Pons (tissue), 1 donor: ENCODE results near the gene EIF1AD.
"Not testable (repeated sequence)": the region's sequence is repeated elsewhere in the genome, so short reads cannot be mapped to it uniquely, and the experiment has no call there.

ENCODE experiments used
- DNase-seq: peaks from one replicate; pipeline ENCODE4 v3.0.0-alpha.2; 2016; ENCODE audit warnings: low spot score

Gene EIF1AD, protein sequence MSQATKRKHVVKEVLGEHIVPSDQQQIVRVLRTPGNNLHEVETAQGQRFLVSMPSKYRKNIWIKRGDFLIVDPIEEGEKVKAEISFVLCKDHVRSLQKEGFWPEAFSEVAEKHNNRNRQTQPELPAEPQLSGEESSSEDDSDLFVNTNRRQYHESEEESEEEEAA

DNA sequence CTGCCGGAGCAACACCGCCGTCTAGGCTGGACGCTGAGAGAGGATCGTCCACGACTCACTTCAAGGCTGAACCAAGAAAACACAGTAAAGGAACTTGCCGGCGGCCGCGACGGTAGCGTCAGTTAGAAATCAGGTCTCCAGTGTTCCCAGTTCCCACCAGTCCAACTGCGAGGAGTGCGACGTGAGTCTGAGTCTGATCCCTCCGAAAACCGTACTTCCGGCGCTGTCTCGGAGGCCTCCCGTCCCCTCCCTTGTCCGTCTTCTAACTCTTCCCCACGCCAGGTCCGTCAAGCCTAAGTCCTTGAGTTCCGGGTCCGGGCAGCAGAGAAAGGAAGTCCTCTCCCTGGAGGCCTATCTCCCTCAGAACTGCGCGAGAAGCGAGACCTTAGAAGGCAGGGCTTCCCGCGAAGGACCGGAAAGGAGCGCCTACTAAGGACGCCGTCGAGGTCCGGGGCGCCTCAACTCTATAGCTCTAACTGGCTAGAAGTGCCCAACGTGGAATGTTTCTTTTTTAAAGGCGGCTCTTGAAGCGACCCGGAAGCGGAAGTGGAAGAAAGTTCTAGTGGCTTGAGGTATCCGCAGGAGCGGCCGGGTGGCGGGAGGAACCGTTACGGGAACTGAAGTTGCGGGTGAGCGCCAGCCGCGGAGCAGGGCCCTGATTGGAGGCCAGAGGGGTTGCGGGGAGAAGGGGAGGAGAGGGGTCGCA, at the start of gene EIF1AD, which contains the start of gene BANF1:
Gene EIF1AD, minus strand, starts transcription at position 216 of the 706 bp plus-strand sequence. CDS start 1,768 bp downstream, outside the sequence.
Gene BANF1, plus strand, starts transcription at position 562 of the 706 bp plus-strand sequence. CDS start 748 bp downstream, outside the sequence.
- DNase-seq = peak; percentile 97

DNA sequence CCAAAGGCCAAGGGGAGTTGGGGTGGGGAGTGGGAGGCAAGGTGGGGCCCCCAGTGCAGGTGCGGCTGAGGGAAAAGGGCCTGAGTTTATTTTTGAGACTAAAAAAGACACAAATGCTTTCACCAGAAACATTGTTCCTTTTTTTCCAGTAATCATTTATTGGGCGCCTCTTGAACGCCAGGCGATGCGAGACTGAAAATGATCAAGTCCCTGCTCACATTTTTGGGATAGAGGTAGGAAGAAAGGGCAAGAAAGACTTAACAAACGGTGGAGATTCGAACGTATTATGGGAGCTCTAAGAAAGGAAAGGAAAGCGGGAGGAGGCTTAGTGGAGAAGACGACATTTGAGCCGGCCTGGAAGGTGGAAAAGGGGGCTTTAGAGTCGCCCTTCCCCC, 49.4 kb upstream of the EIF1AD start:
- DNase-seq = no peak

DNA sequence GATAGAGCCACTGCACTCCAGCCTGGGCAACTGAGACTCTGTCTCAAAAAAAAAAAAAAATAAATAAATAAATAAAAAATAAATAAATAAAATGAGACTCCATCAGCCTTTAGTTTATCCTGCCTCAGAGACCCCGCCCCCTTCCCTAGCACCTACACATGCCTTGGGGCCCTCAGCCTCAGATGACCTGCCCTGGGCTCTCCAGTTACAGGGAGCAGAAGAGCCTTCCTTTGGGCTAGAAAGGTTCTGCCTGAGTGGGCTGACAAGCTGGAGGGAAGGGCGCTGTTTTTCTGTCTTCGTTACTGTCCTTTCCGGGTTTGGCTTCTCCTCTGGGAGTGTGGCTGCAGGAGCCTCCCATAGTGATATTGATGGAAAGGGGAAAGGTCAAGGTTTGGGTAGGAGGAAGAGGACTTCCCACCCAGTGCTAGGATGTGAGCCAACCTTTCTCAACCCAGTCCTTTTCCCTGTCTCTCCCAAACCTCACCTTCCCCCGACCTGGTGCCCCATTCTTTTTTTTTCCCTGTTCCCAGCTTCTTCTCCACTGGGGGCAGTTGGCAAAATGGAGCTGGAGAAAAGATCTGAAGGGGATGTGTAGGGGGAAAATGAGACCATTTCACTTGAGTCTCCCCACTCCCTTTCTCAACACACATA, 48.7 kb upstream of the EIF1AD start:
- DNase-seq = no peak

DNA sequence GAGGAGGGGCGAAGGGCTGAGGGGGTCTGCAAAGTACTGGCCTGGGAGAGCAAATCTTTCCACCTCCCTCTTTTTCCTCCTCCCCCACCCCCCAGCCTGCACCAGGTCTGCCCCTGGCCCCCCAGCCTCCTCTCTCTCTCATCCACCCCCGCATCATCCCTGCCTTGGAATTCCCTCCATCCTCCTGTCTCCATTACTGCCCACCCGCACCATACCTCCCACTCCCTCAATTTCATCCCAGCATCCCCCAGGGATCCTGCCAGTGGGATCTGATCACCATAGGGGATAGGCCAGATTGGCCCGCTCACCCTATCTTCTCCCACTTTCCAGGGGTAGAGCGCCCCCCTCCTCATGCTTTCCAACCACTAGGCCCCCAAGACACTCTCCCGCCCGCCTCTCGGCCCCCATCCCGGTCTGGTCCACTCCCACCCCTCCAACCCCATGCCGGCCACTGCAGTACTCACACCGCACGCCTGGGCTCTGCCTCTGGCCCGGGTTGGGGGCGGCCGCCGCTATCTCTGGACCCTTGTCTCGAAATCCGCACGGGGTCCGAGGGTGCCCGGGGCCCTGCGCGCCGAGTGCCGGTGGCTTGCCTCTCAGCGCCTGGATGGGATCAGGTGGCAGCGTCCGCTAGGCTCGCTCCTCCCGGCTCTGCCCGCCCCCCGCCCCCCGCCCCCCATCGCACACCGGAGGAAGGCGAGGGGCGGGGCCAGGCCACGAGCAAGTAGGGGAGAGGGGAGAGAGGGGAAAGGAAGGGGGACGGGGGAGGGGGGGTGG, 46.8 kb upstream of the EIF1AD start, which contains the start of gene GAL3ST3:
Gene GAL3ST3, minus strand, starts transcription at position 615 of the 777 bp plus-strand sequence. CDS start 3,746 bp downstream, outside the sequence.
- no peak for DNase-seq

DNA sequence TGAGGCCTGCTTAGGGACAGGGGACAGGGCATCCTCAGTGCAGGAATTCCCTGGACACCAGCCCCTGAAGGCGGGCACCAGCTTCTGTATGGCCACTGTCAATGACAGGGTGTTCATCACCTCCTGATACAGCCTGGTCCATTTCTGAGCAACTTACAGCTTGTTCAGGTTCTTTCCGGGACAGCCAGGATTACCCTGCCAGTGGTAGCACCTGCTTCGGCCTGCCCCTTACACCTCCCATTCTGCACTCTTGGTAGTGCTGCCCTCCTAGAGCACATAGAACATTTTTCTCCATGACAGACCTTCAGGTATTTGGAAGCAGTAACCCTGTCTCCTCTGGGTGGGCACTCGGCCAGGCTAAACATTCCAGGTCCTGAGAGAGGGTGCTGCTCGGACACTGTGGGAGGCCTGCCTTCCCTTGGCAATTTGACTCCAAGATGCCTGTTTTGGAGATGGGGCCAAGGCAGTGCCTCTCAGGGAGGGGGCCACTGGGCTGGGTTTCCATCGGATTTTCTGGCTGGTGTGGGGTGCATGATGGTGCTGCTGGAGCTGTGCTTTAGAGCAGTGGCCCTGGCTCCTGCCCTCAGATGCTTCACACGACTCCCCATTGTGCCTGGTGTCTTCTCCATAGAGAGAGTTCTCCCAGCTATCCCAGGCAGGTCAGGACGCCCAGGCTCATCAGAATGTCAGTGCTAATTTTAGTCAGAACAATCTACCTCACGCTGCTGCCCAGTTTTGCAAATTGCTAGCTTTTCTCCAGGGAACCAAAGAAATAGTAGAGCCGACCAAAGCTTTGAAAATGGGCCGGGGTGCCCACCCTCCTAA, 45.8 kb upstream of the EIF1AD start:
- DNase-seq = no peak

DNA sequence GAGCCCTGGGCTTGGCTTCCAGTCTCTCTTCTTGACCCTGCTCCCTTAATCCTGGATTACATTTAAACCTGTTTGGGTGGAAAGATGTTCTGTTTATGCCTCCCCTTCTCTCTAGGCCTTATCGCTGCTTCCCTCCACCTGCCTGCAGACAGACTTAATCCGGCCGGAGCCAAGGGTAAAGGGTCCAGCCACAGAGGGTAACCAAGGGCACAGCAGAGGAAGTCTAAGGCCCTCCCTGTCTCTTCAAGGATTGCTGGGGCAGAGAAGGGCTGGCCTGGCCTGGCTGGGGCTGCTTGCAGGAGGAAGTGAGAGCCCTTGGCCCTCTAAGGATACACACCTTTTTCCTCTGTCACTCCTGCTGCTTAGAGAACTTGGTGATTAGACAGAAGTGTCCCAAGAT, 44.9 kb upstream of the EIF1AD start:
- no peak for DNase-seq

DNA sequence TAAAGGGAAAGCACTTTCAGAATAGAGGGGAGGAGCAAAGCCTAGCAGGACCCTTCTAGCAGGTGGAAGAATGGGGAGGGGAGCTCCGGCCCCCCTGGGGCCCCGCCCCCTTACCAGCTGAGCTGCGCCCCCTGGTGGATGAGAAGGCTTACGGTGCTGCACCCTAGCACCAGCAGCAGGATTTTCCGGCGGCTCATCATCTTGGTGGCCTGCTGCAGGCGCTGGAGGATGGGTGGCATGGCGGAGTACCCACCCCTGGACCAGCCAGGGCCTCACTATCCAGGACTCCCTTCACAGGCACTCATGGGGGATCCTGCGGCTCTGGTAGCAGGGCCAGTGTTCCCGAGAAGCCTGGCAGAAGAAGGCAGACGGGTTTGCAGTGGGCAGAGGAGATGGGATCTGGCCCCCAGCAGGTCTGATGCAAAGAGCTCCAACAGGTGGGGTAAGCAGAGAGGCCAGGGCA, 43.3 kb upstream of the EIF1AD start:
- DNase-seq = peak; percentile 71

DNA sequence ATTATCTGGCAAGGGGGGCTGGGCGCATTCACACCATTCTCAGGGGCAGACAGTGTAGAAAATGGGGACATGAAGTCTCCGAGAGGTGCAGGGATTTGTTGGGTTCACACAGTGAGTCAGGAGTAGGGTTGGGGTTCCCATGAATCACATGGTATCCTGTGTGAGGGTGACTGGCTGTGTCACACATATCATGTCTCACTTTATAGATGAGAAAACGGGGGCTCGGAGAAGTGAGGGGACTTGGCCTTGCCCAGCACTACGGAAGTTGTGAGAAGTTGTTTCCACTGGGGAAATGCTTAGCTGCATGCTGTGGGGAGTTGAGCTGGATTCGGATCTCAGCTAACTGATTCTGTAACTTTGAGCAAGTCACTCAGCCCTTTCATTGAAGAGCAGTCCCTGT, 42.8 kb upstream of the EIF1AD start:
- no peak for DNase-seq

DNA sequence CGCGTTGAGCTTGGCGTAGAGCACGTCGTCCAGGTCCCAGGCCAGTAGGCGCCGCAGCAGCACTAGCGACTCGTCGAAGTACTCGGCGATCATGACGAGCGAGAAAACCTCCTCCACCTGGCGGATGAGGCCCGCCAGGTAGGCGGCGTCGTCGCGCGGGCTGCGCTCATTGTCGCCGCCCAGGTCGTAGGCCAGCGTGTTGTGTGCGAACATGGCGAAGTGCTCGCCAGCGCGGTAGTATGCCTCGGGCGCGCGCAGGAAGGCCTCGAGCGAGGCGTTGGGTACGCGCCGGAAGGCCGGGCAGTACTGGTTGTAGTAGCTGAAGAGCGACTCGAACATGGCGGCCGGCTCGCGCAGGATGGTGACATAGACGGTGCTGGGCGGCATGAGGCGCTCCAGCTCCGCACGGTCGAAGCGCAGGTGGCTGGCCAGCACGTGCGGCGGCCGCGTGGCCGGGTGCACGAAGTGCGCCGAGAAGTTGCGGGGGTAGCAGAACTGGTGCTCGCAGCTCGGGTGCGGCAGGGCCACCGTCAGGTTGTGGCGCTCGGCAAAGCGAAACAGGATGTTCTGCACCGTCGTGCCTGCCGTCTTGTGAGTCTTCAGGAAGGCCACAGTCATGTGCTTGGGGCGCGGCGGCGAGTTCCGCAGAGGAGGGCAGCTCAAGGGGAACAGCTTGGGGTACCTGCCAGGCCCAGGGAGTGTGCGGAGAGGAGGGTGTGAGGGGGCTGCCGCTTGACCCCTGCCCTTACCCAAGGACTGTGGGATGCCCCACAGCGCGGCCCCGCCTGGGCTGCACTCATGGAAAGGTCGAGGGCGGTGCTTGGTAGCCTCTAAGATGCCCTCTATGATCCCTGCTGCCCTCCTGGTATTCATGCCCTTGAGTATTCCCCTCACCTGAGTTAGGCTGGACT, 41.3 kb upstream of the EIF1AD start:
- DNase-seq = no peak

DNA sequence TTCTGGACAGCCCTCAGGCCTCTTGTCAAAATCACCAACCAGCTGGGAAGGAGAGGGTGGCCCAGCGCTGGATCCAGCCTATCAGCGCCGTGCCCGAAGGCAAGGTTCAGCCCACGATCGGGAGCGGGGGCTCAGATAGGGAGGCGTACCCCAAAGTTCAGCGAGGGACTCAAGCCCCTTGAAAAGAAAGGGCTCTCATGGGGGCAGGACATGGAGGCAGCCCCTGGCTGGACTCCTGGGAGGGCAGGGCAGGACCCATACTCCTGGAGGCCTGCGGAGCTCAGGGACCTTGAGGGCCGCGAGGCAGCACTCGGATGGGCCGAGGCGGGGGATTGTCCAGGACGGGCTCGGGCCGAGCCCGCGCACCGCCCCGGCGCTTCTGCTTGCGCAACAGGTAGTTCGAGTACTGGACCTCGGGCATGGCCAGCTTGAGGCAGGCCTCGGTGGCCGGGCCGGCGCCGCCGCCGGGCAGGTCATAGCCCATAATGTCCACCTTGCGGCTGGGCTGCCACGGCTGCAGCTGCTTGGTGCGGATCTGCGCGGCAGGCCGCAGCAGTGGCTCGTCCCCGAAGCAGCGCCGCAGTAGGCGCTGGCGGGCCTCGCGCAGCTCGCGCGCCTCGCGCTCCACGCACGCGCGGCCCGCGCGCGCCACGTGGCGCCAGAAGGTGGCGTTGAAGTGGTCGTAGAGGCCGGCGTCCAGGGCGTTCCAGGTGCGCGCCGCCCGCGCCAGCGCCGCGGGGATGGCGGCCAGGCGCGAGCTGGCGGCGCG, 40.5 kb upstream of the EIF1AD start:
- no peak for DNase-seq

DNA sequence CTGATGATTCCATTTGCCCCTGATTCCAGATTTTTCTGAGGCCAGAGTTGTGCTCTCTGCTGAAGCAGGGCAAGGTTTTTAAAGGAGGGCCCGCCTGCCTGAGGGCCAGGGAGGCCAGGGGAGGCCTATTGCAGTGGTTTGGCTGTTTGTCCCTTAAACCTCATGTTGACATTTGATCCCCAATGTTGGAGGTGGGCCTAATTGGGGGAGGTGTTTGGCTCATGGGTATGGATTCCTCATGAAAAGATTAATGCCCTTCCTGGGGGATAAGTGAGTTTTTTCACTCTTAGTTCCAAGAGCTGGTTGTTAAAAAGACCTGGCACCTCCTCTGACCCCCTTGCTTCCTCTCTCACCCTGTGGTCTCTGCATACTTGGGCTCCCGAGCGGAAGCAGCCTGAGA, 37.8 kb upstream of the EIF1AD start:
- no peak for DNase-seq

DNA sequence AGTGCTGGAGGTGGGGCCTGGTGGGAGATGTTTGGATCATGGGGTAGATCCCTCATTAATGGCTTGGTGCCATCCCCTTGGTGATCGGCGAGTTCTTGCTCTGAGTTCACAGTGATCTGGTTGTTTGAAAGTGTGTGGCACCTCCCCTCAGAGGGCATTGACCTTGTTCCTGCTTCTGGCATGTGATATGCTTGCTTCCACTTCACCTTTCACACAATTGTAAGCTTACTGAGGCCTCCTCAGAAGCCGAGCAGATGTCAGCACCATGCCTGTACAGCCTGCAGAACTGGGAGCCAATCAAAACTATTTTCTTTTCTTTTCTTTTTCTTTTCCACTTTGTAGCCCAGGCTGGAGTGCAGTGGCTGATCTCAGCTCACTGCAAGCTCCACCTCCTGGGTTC, 35.4 kb upstream of the EIF1AD start:
- no peak for DNase-seq

DNA sequence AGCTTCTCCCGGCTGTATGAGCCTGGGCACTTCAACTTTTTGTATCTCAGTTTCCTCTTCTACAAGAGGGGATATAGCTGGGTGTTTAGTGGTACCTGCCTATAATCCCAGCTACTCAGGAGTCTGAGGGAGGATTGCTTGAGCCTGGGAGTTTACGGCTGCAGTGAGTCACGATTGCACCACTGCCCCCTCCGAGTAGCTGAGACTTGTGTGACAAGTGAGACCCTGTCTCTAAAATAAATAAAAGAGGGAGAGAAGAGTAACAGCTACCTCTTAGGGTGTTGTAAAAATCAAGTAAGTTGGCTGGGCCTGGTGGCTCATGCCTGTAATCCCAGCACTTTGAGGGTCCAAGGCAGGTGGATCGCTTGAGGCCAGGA, 34.4 kb upstream of the EIF1AD start:
- DNase-seq = no peak

DNA sequence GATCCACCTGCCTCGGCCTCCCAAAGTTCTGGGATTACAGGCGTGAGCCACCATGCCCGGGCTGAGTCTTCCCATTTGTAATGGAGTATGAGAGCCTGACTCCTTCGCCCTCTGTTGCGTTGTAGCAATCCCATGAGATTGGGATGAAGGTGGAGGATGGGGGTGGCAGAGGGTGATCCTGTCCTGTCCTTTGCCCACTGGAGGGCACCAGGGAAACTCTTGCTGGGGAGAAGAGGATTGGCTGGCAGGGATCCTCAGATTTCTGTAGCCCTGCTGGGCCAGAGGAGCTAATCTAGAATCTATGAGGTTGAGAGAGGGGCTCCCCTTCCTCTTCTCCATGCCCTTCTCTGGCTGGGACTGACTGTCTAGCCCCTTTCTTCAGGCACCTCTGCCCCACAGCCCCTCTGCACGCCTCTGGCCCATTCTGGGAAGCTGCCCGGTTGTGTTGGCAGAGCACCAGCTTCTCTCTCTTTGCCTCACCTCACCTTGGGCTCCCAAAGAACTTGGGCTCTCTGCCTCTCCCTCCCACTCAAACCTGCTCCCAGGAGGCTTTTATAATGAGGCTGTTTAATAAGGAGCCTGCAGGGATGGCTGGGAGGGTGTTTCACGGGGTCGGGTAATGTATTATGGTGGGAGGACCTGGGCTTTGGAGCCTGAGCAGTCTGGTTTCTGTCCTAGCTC, 33.8 kb upstream of the EIF1AD start:
- no peak for DNase-seq

DNA sequence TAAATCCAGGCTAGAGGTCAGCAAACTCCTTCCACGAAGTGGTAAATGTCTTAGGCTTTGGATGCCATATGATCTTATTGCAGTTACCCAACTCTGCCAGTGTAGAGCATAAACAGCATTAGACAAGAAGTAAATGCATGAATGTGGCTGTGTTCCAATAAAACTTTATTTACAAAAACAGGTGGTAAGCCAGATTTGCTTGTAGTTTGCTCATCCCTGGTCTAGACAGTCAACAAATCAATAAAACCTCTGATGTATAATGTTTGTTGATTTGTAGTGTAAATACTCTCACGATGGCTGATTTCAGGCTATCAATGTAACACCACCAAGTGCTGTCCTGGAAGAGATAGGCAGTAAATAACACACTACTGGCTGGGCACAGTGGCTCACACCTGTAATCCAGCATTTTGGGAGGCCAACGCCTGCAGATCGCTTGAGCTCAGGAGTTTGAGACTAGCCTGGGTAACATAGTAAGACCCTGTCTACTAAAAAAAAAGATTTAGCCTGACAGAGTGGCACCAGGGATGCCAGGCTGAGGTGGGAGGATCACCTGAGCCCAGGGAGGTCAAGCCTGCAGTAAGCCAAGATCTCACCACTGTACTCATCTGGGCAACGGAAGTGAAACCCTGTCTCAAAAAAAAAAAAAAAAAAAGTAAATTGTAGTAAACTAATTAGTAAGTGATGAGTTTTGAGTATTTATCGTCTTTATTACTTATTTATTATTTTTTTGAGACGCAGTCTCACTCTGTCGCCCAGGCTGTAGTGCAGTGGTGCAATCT, 31.2 kb upstream of the EIF1AD start:
- no peak for DNase-seq

DNA sequence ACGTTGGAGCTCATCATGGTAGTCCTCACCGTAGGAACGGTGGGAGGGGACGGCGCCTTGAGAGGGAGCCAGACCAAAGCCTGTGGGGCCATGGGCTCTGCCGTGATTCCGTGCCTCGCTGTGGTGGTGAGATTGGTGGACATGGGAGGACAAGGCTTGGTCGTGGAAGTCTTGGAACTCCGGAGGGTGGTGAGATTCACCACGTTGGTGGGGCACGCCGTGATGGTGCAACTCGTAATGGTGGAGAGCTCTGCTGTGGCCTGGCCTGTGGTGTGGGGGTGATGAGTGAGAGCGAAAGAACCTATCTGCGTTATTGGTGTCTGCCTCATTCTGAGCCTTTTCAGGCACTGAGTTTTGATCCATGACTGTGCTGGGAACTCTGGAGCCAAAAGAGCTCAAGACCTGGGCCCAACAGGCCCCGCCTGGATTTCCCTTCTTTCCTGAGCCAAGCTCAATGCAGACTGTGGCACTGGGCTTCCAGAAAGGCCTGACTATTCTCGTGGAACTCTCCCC, 24.1 kb upstream of the EIF1AD start, which contains the start of gene CATSPER1:
Gene CATSPER1, minus strand, starts transcription at position 463 of the 513 bp plus-strand sequence. Its CDS starts 100 bp downstream, at position 363.
- no peak for DNase-seq

DNA sequence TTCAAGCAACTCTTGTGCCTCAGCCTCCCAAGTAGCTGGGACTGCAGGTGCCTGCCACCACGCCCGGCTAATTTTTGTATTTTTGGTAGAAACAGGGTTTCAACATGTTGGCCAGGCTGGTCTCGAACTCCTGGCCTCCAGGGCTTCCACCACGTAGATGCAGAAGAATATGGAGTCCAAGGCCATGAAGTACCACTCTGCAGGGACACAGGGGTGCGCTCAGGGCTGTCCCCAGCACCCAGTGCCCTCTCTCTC, 21.2 kb upstream of the EIF1AD start:
- DNase-seq = not testable (repeated sequence)
